Osteoblast (primary cell): Measurements from ENCODE around the gene EXD1. TPM values are rescaled to one million over a fixed set of nuclear protein-coding genes. Genes with fewer than 3 reads are reported as not detected.

Experiments used
- DNase-seq: peaks from one replicate; pipeline ENCODE4 v3.0.0; 2011; ENCODE audit warnings: low spot score, mixed read lengths; ENCODE audit not compliant: insufficient read length; ENCODE audit errors: missing footprints
- H2AFZ ChIP-seq: 2 replicates; pipeline ENCODE4 v1.6.0; 2011; ENCODE audit warnings: mild to moderate bottlenecking, low read length
- H3K27ac ChIP-seq: 2 replicates; pipeline ENCODE4 v1.5.1; 2011; ENCODE audit warnings: mild to moderate bottlenecking, low read depth, low read length, moderate library complexity
- H3K27me3 ChIP-seq: 2 replicates; pipeline ENCODE4 v1.6.0; 2012; ENCODE audit warnings: mild to moderate bottlenecking, control low read depth, inconsistent platforms, low read length, moderate library complexity; ENCODE audit not compliant: insufficient read depth
- H3K36me3 ChIP-seq: 2 replicates; pipeline ENCODE4 v1.5.1; 2011; ENCODE audit warnings: mild to moderate bottlenecking, low read length, control low read depth, moderate library complexity; ENCODE audit not compliant: insufficient read depth
- H3K4me1 ChIP-seq: 2 replicates; pipeline ENCODE4 v1.5.1; 2011; ENCODE audit warnings: mild to moderate bottlenecking, low read length, control low read depth, moderate library complexity; ENCODE audit not compliant: insufficient read depth
- H3K4me2 ChIP-seq: 2 replicates; pipeline ENCODE4 v1.6.0; 2011; ENCODE audit warnings: mild to moderate bottlenecking, low read length; ENCODE audit not compliant: insufficient read depth
- H3K4me3 ChIP-seq: fragments of 200-600 bp; sonication (generic); 3 replicates; pipeline ENCODE4 v1.5.1; 2012; ENCODE audit warnings: mild to moderate bottlenecking, low read length, inconsistent platforms; ENCODE audit not compliant: insufficient read depth
- H3K79me2 ChIP-seq: 2 replicates; pipeline ENCODE4 v1.6.0; 2012; ENCODE audit warnings: mild to moderate bottlenecking, low read length, control low read depth, inconsistent platforms; ENCODE audit not compliant: insufficient read depth
- H3K9me3 ChIP-seq: 2 replicates; pipeline ENCODE4 v1.5.1; 2011; ENCODE audit warnings: low read depth, low read length, control low read depth
- H4K20me1 ChIP-seq: 2 replicates; pipeline ENCODE4 v1.6.0; 2012; ENCODE audit warnings: mild to moderate bottlenecking, low read length, control low read depth; ENCODE audit not compliant: insufficient read depth
- total RNA-seq: library from RNA; depleted of rRNA; stranded (reverse); fragments of >200 nt; gene quantifications from 2 replicates; pipeline ENCODE4 v1.2.3, GENCODE V29; 2012
- TF ChIP-seq, protein P1 (sequence below): IDR thresholded peaks from 2 replicates; pipeline ENCODE4 v1.5.1; 2011; ENCODE audit warnings: mild to moderate bottlenecking, low read depth, low read length, moderate library complexity; ENCODE audit errors: extremely low read depth

The EXD1 gene
- total RNA-seq, 1 donor = not detected

DNA sequence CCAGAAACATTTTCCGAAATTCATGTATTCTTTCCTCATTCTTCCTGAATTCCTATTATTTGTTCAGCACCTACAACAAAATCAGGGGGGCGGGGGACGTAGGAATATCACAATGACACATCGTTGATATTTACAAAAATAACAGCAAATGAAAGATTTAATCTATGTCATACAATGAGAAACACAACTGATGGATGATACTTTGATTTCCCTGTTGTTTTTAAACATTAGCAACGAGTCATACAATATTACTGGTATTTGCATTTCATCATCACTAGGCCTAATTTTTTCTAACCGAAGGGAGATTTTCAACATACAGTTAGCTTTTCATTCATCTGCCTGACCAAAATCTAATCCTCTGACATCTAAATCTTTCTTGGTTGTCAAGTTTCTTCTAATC is 69.2 kb downstream of the EXD1 start:
- H2AFZ ChIP-seq = peak overlapping the region; percentile 15

DNA sequence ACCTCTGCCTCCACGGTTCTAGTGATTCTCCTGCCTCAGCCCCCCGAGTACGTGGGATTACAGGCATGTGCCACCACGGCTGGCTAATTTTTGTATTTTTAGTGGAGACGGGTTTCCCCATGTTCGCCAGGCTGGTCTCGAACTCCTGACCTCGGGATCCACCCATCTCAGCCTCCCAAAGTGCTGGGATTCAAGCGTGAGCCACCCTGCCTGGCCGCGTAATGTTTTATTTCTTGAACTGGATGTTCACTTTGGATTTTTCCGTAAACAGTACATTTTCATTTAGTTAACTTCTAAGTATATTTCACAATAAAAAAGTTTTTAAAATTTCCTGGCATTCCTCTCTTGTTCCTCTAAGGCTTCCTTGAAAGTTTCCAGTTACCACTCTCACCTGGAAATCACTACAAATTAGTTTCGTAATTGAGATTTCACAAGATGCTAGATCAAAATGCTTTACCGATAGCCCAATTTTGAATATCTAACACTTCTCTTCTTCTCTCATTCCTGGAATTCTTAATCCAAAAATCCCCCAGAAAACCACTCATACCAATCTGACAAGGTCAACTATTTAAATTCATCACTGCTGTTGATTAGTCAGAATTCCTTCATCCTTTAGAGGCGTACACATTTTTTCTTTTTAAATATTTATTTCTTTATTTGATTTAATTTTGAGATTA is 69.8 kb downstream of the EXD1 start:
- no peaks in the 10 kb centered on the region for H3K9me3 ChIP-seq
- no peaks in the 10 kb centered on the region for H4K20me1 ChIP-seq
- H3K36me3 ChIP-seq = no peaks in the 10 kb centered on the region
- H2AFZ ChIP-seq = no peak overlapping the region
- H3K27ac ChIP-seq = peak overlapping the region; percentile 70
- no peaks in the 10 kb centered on the region for H3K27me3 ChIP-seq
- peak; percentile 81 for DNase-seq
- H3K4me2 ChIP-seq = peak overlapping the region; percentile 3
- peaks cover 14% of the 10 kb centered on the region for H3K4me1 ChIP-seq
- H3K4me3 ChIP-seq = no peak overlapping the region
- no peaks in the 10 kb centered on the region for H3K79me2 ChIP-seq
- TF ChIP-seq, protein P1, sequence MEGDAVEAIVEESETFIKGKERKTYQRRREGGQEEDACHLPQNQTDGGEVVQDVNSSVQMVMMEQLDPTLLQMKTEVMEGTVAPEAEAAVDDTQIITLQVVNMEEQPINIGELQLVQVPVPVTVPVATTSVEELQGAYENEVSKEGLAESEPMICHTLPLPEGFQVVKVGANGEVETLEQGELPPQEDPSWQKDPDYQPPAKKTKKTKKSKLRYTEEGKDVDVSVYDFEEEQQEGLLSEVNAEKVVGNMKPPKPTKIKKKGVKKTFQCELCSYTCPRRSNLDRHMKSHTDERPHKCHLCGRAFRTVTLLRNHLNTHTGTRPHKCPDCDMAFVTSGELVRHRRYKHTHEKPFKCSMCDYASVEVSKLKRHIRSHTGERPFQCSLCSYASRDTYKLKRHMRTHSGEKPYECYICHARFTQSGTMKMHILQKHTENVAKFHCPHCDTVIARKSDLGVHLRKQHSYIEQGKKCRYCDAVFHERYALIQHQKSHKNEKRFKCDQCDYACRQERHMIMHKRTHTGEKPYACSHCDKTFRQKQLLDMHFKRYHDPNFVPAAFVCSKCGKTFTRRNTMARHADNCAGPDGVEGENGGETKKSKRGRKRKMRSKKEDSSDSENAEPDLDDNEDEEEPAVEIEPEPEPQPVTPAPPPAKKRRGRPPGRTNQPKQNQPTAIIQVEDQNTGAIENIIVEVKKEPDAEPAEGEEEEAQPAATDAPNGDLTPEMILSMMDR = no peak

More for the DNA sequence above, 69.2 kb downstream of the EXD1 start:
- Histone ChIP-seq H3K4me2 (peak overlapping the region; percentile 3), H3K4me3 (no peak overlapping the region), H3K79me2 (no peaks in the 10 kb centered on the region), H3K27me3 (no peaks in the 10 kb centered on the region), H4K20me1 (no peaks in the 10 kb centered on the region), H3K36me3 (no peaks in the 10 kb centered on the region), H3K9me3 (no peaks in the 10 kb centered on the region), H3K27ac (peak overlapping the region; percentile 70), H3K4me1 (peaks cover 14% of the 10 kb centered on the region)
- peak; percentile 38 for DNase-seq
- TF ChIP-seq, protein P1 = no peak

DNA sequence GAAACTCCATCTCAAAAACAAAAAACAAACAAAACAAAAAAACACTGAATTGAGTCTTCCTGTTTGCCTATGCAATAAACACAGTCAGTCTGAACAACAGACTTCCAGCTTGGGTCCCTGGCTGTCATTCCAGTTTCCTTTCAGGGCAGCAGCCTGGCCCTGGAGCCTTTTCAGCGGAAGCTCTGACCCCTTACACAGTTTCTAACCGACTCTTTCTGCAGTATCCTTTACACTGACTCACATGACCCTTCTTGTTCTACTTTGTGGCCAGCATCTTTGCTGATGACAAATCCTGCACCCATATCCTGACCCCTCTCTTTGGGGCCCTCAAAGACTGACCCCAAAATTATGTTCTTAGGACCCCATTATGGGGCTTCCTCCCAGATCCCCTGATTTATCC is 76.1 kb downstream of the EXD1 start:
- Histone ChIP-seq H3K27me3 (no peaks in the 10 kb centered on the region), H3K36me3 (no peaks in the 10 kb centered on the region), H3K27ac (no peak overlapping the region), H3K4me2 (no peak overlapping the region), H3K4me3 (no peak overlapping the region), H3K4me1 (peaks cover 5% of the 10 kb centered on the region), H3K9me3 (no peaks in the 10 kb centered on the region), H2AFZ (peak overlapping the region; percentile 60), H4K20me1 (no peaks in the 10 kb centered on the region), H3K79me2 (no peaks in the 10 kb centered on the region)
- TF ChIP-seq, protein P1 = no peak
- DNase-seq = peak; percentile 62

DNA sequence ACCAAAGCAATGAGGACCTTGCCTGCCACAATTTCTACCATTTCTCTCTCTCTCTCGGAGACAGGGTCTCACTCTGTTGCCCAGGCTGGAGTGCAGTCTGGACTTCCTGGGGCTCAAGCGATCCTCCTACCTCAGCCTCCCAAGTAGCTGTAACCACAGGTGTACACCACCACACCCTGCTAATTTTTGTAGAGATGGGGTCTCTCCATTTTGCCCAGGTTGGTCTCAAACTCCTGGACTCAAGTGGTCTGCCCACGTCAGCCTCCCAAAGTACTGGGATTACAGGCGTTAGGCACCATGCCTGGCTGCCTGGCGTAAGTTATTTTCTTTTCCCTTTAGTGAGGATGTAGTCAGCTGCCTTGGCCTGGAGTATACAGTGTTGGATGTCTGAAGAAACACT is 76.8 kb downstream of the EXD1 start:
- Histone ChIP-seq H2AFZ (no peak overlapping the region), H3K27me3 (no peaks in the 10 kb centered on the region), H3K4me3 (no peak overlapping the region), H3K9me3 (no peaks in the 10 kb centered on the region), H4K20me1 (no peaks in the 10 kb centered on the region), H3K79me2 (no peaks in the 10 kb centered on the region), H3K4me2 (no peak overlapping the region), H3K36me3 (no peaks in the 10 kb centered on the region), H3K4me1 (peaks cover 5% of the 10 kb centered on the region), H3K27ac (no peak overlapping the region)
- DNase-seq = no peak
- TF ChIP-seq, protein P1 = no peak
